Fibroblast of lung (primary cell): ENCODE data around the gene XPNPEP1.

ENCODE experiments used
- EZH2 ChIP-seq: IDR thresholded peaks from 2 replicates; pipeline ENCODE4 v1.5.1; 2012; ENCODE audit warnings: low read length, control low read depth, mild to moderate bottlenecking; ENCODE audit errors: missing control alignments
- TF ChIP-seq, protein P1 (sequence below), 2 donors: IDR thresholded peaks in 1 of 2; conservative IDR thresholded peaks in 1 of 2; 1 replicate in 1 of 2; 2 replicates in 1 of 2; pipeline ENCODE4 v1.5.1; 2011 to 2012; ENCODE audit warnings: low read length in 2 of 2, control low read depth in 1 of 2, inconsistent platforms in 1 of 2, low read depth in 1 of 2, mild to moderate bottlenecking in 1 of 2

DNA sequence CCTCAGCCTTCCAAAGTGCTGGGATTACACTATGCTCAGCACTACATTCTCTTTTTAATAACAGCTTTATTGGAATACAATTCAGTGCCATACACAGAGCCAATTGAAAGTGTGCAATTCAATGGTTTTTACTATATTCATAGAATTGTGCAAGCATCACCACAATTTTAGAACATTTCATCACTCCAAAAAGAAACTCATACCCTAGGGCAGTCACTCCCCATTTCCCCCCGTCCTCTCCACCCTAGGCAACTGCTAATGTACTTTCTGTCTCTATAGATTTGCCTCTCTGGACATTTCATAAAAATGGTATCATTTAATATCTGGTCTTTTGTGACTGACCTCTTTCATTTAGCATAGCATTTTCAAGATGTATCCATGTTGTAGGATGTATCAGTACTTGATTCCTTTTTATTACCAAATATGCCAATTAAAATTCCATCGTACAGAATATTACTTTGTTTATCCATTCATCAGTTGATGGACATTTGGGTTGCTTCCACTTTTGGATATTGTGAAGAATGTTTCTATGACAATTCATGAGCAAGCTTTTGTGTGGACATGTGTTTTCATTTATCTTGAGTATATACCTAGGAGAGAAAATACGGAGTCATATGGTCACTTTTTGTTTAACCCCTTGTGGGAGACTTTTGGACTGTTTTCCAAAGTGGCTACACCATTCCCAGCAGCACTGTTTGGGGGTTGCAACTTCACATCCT, 6.3 kb upstream of the XPNPEP1 start:
- TF ChIP-seq, protein P1, sequence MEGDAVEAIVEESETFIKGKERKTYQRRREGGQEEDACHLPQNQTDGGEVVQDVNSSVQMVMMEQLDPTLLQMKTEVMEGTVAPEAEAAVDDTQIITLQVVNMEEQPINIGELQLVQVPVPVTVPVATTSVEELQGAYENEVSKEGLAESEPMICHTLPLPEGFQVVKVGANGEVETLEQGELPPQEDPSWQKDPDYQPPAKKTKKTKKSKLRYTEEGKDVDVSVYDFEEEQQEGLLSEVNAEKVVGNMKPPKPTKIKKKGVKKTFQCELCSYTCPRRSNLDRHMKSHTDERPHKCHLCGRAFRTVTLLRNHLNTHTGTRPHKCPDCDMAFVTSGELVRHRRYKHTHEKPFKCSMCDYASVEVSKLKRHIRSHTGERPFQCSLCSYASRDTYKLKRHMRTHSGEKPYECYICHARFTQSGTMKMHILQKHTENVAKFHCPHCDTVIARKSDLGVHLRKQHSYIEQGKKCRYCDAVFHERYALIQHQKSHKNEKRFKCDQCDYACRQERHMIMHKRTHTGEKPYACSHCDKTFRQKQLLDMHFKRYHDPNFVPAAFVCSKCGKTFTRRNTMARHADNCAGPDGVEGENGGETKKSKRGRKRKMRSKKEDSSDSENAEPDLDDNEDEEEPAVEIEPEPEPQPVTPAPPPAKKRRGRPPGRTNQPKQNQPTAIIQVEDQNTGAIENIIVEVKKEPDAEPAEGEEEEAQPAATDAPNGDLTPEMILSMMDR (conservative IDR thresholded peaks at IDR 0.05 in 1 of 2, IDR thresholded peaks at IDR 0.05 in 1 of 2; ENCODE audit: low read depth in 1 of 2, low read length in 2 of 2) = no peak
- TF ChIP-seq EZH2 = no peak
